GM12878 (cell line): ENCODE measurements around the gene CD99. TPM values are rescaled to one million over a fixed set of nuclear protein-coding genes. Genes with fewer than 3 reads are reported as not detected.

ENCODE experiments used
- ATAC-seq: fragments of 200-7000 bp; cut with Tn5 transposase; 3 replicates; pipeline ENCODE4 v1.9.1; 2020; ENCODE audit warnings: mild to moderate bottlenecking, moderate library complexity
- BruUV-seq: library from RNA; stranded (reverse); fragments of 400-500 nt; replicated peaks from 2 replicates; lab custom pipeline; 2021; lab: Mats Ljungman, UMichigan
- CTCF ChIA-PET: fragments of 300-600 bp; sonication (Branson Sonifier 250); formaldehyde crosslinking; extraction: SDS; loops from one replicate; lab custom pipeline; 2021; ENCODE audit warnings: inconsistent platforms; lab: Yijun Ruan, JAX
- POLR2A ChIA-PET: fragments of 350-600 bp; formaldehyde crosslinking; extraction: SDS; loops from one replicate; lab custom pipeline; 2021; ENCODE audit warnings: inconsistent platforms; lab: Charles Lee
- RAD21 ChIA-PET: fragments of 300-600 bp; sonication (Branson Sonifier 250); formaldehyde crosslinking; loops from one replicate; lab custom pipeline; 2023; ENCODE audit warnings: antibody characterized with exemption; ENCODE audit not compliant: unreplicated experiment; lab: Charles Lee
- SMC1A ChIA-PET: fragments of 300-600 bp; sonication (Branson Sonifier 250); formaldehyde crosslinking; loops from one replicate; lab custom pipeline; 2023; ENCODE audit not compliant: unreplicated experiment, uncharacterized antibody; lab: Charles Lee
- DNase-seq: peaks from one replicate; pipeline ENCODE4 v3.0.0-alpha.2; 2011; ENCODE audit warnings: low read depth, low spot score
- FAIRE-seq: peaks from 3 replicates; lab custom pipeline; 2011; peaks lifted over from hg19 to GRCh38; lab: Jason Lieb, UNC
- H2AFZ ChIP-seq: 2 replicates; pipeline ENCODE4 v1.6.0; 2011; ENCODE audit warnings: low read depth, low read length, control low read depth; ENCODE audit not compliant: control insufficient read depth
- H3K27ac ChIP-seq: 2 replicates; pipeline ENCODE4 v1.5.1; 2011; ENCODE audit warnings: control low read depth; ENCODE audit not compliant: control insufficient read depth, insufficient read depth
- H3K27me3 ChIP-seq, 2 experiments: replicated peaks in 1 of 2; 2 replicates each; pipeline versions ENCODE4 v1.6.0 to v1.6.1; 2011; ENCODE audit warnings: low read length in 1 of 2; ENCODE audit not compliant: control insufficient read depth in 2 of 2, insufficient read depth in 2 of 2
- H3K36me3 ChIP-seq, 2 experiments: 2 replicates each; pipeline ENCODE4 v1.5.1; 2011; ENCODE audit warnings: low read length in 1 of 2; ENCODE audit not compliant: control insufficient read depth in 2 of 2, insufficient read depth in 2 of 2
- H3K4me1 ChIP-seq: 2 replicates; pipeline ENCODE4 v1.6.1; 2011; ENCODE audit warnings: mild to moderate bottlenecking, low read length, moderate library complexity, mixed read lengths; ENCODE audit not compliant: control insufficient read depth, insufficient read depth
- H3K4me2 ChIP-seq: 2 replicates; pipeline ENCODE4 v1.6.0; 2011; ENCODE audit warnings: control low read depth; ENCODE audit not compliant: control insufficient read depth, insufficient read depth
- H3K4me3 ChIP-seq: fragments of 200-600 bp; sonication (generic); 2 replicates; pipeline ENCODE4 v1.5.1; 2016
- H3K79me2 ChIP-seq: 2 replicates; pipeline ENCODE4 v1.6.0; 2011; ENCODE audit warnings: low read length; ENCODE audit not compliant: control insufficient read depth, insufficient read depth
- H3K9ac ChIP-seq: 2 replicates; pipeline ENCODE4 v1.8.0; 2011; ENCODE audit warnings: low read length, control low read depth, mixed read lengths; ENCODE audit not compliant: control insufficient read depth, insufficient read depth
- H3K9me3 ChIP-seq: replicated peaks from 3 replicates; pipeline ENCODE4 v1.5.1; 2011; ENCODE audit warnings: mild to moderate bottlenecking, low read length; ENCODE audit not compliant: control insufficient read depth, insufficient read depth
- H4K20me1 ChIP-seq: 2 replicates; pipeline ENCODE4 v1.6.0; 2011; ENCODE audit not compliant: control insufficient read depth, insufficient read depth
- IKZF2 ChIP-seq, 2 experiments: fragments of 450-650 bp; IDR thresholded peaks; 2 replicates each; pipeline ENCODE4 v1.6.1; 2017; ENCODE audit warnings: mild to moderate bottlenecking in 2 of 2, moderate library complexity in 2 of 2
- MEF2B ChIP-seq: fragments of 450-650 bp; IDR thresholded peaks from 2 replicates; pipeline ENCODE4 v1.6.1; 2018; ENCODE audit warnings: mild to moderate bottlenecking, moderate library complexity; ENCODE audit not compliant: partially characterized antibody, poor library complexity, severe bottlenecking
- RAD21 ChIP-seq: IDR thresholded peaks from 2 replicates; pipeline ENCODE4 v1.6.1; 2011; ENCODE audit warnings: mild to moderate bottlenecking, low read depth, low read length, moderate library complexity; ENCODE audit not compliant: insufficient read depth
- RB1 ChIP-seq: fragments of 450-650 bp; formaldehyde crosslinking; IDR thresholded peaks from 2 replicates; pipeline ENCODE4 v1.6.1; 2017; ENCODE audit warnings: mild to moderate bottlenecking, borderline replicate concordance
- SIN3A ChIP-seq: IDR thresholded peaks from 2 replicates; pipeline ENCODE4 v1.6.1; 2012; ENCODE audit warnings: low read depth, low read length, improper control_type of control experiment
- SIX5 ChIP-seq: IDR thresholded peaks from 2 replicates; pipeline ENCODE4 v1.6.1; 2011; ENCODE audit warnings: mild to moderate bottlenecking, low read depth, low read length, moderate library complexity; ENCODE audit not compliant: severe bottlenecking
- TCF12 ChIP-seq: IDR thresholded peaks from 2 replicates; pipeline ENCODE4 v1.6.1; 2011; ENCODE audit warnings: low read depth, mild to moderate bottlenecking, low read length
- WGBS: methylation state at CpG from one replicate; pipeline ENCODE4 v1.1.6; 2016; ENCODE audit warnings: low lambda C conversion rate; ENCODE audit not compliant: insufficient replicate concordance, insufficient coverage; ENCODE audit errors: missing lambda C conversion rate; 5-methylcytosine and 5-hydroxymethylcytosine counted together
- in situ Hi-C: fragments of 300-500 bp; cut with MboI; formaldehyde crosslinking; loops from 9 replicates; pipeline ENCODE4 v1.14.3; 2018; ENCODE audit warnings: mixed read lengths
- intact Hi-C: fragments of 100-400 bp; cut with micrococcal nuclease; formaldehyde crosslinking; loops from one replicate; pipeline ENCODE4 v1.14.2; 2022; ENCODE audit not compliant: unreplicated experiment
- polyA plus RNA-seq, 11 experiments: library from polyadenylated mRNA; depleted of rRNA in 4 of 11; unstranded in 6 of 11; stranded (reverse) in 5 of 11; fragments of >200 nt; fragmentation: Nextera tagmentation in 4 of 11; fragmentation: Illumina TruSeq in 1 of 11; extraction: Ambion mirVana in 4 of 11; extraction: Trizol in 1 of 11; gene quantifications; 1 replicate in 1 of 11; 2 replicates in 10 of 11; pipeline versions ENCODE4 v1.2.1 to v1.2.3, GENCODE V29; 2011 to 2016; ENCODE audit warnings: inconsistent platforms in 2 of 11, missing spikeins in 2 of 11, low read depth in 1 of 11
- total RNA-seq, 4 experiments: library from RNA; depleted of rRNA in 3 of 4; stranded (reverse); fragments of >200 nt in 3 of 4; fragmentation: Illumina TruSeq in 1 of 4; extraction: Trizol in 1 of 4; gene quantifications; 2 replicates each; pipeline versions ENCODE4 v1.2.1 to v1.2.3, GENCODE V29; 2013 to 2021

CD99 gene
- total and polyA plus RNA-seq, 10 of the 15 experiments (the other 5 are each of a cell fraction or from before 2014, with no cell fraction given): 24.8 to 242 (median 158) TPM

DNA sequence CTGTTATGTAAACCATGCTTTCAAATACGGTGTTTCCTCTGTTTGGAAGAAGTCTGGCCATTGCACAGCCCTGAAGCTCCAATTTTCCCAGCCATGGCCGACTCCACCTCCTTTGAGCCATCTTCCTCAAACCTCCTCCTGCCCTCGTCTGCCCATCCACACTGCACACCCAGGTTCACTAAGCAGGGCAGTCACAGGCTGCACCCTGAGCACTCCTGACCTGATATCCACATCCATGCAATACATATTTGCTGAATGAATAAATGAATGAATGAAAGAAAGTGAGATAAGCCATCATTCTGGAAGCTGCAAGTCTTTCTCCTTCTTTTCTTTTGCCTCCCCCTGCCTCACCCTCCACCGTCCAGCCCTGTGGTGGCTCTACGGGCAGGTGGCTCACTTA, 83.0 kb downstream of the CD99 start (continued):
- TF ChIP-seq SIX5: no peak

DNA sequence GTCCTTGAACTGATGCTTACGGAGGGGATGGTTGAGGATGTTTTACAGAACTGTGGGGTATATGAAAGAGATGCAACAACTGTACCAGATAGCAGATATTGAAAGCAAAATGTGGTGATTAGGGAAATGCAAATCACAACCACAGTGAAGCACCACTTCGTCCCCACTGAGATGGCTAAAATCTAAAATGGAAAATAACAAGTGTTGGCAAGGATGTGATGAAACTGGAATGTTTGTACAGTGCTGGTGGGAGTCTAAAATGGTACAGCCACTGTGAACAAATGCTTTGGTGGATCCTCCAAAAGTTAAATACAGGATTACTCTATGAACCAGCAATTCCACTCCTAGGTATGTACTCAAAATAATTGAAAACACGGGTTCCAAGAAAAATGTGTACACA, 83.7 kb downstream of the CD99 start:
- Histone ChIP-seq H2AFZ (no peak overlapping the region), H3K36me3 (no peaks in the 10 kb centered on the region), H3K4me2 (no peak overlapping the region), H3K27ac (no peak overlapping the region), H3K9ac (no peak overlapping the region), H3K9me3 (no peaks in the 10 kb centered on the region; the same call in 2 of the 3 replicates), H3K79me2 (no peaks in the 10 kb centered on the region), H3K27me3 (no peaks in the 10 kb centered on the region), H4K20me1 (no peaks in the 10 kb centered on the region), H3K4me1 (no peaks in the 10 kb centered on the region), H3K4me3 (no peak overlapping the region)
- ATAC-seq (no peak), DNase-seq (no peak), FAIRE-seq (no peak)
- 34% methylated on average over 3 of the region's 3 CpGs for WGBS
- RAD21 ChIA-PET: no interaction called here
- CTCF ChIA-PET: no interaction called here
- no TSS peak for BruUV-seq
- in situ Hi-C loops: no loop called here
- TF ChIP-seq TCF12 (no peak), RAD21 (no peak), IKZF2 (IDR thresholded peaks at IDR 0.05) (no peak), RB1 (no peak), SIN3A (no peak), MEF2B (no peak)
- POLR2A ChIA-PET: no interaction called here
- intact Hi-C loops: no loop called here
- SMC1A ChIA-PET: no interaction called here
